Upper lobe of left lung (tissue), 6 donors: ENCODE results near the gene NDUFAF8. TPM values are rescaled to one million over a fixed set of nuclear protein-coding genes. Genes with fewer than 3 reads are reported as not detected.

Experiments used
- ATAC-seq, 2 donors: fragments of 200-7000 bp; cut with Tn5 transposase; one replicate each; pipeline ENCODE4 v1.9.1; 2022; ENCODE audit warnings: mild to moderate bottlenecking in 2 of 2, moderate library complexity in 2 of 2; ENCODE audit not compliant: low FRiP score in 2 of 2
- DNase-seq, 2 donors: peaks; one replicate each; pipeline ENCODE4 v3.0.0-alpha.2; 2019 to 2020
- H3K27ac ChIP-seq, 4 donors: fragments of 200-600 bp; sonication (generic); one replicate each; pipeline ENCODE4 v1.5.1; 2016 to 2019
- H3K27me3 ChIP-seq, 4 donors: fragments of 200-600 bp; sonication (generic); one replicate each; pipeline ENCODE4 v1.5.1; 2017 to 2019
- H3K36me3 ChIP-seq, 4 donors: fragments of 200-600 bp; sonication (generic); one replicate each; pipeline ENCODE4 v1.5.1; 2016 to 2019
- H3K4me1 ChIP-seq, 4 donors: fragments of 200-600 bp; sonication (generic); one replicate each; pipeline ENCODE4 v1.5.1; 2018 to 2019
- H3K4me3 ChIP-seq, 4 donors: fragments of 200-600 bp; sonication (generic); one replicate each; pipeline ENCODE4 v1.5.1; 2017 to 2019; ENCODE audit warnings: mild to moderate bottlenecking in 2 of 4, moderate library complexity in 1 of 4
- H3K9me3 ChIP-seq, 4 donors: fragments of 200-600 bp; sonication (generic); one replicate each; pipeline ENCODE4 v1.5.1; 2018 to 2019
- EP300 ChIP-seq, 4 donors: sonication (generic); formaldehyde crosslinking; IDR thresholded peaks; one replicate each; pipeline ENCODE4 v1.5.1; 2017; ENCODE audit warnings: antibody characterized with exemption in 4 of 4, control low read depth in 2 of 4
- POLR2A ChIP-seq, 4 donors: fragments of 450-650 bp; IDR thresholded peaks; one replicate each; pipeline ENCODE4 v1.5.1; 2016 to 2017; ENCODE audit warnings: antibody characterized with exemption in 4 of 4, mild to moderate bottlenecking in 2 of 4
- POLR2AphosphoS5 ChIP-seq, 2 donors: sonication (generic); formaldehyde crosslinking; IDR thresholded peaks; one replicate each; pipeline ENCODE4 v1.5.1; 2017; ENCODE audit warnings: antibody characterized with exemption in 2 of 2
- WGBS, 2 donors: methylation state at CpG; one replicate each; pipeline ENCODE4 v1.1.5; 2017 to 2018; 5-methylcytosine and 5-hydroxymethylcytosine counted together
- total RNA-seq, 6 donors: library from RNA; depleted of rRNA in 4 of 6; stranded (reverse); fragments of >200 nt in 4 of 6; gene quantifications; one replicate each; pipeline versions ENCODE4 v1.1.0 to v1.2.1, GENCODE V29; 2016 to 2021
- TF ChIP-seq, protein P1 (sequence below), 6 experiments: fragments of 450-650 bp in 4 of 6; fragments of 200-600 bp in 2 of 6; sonication (generic) in 2 of 6; IDR thresholded peaks; one replicate each; pipeline ENCODE4 v1.5.1; 2016 to 2019; ENCODE audit warnings: antibody characterized with exemption in 6 of 6
- donor health status: DM: no; HTN: no; CAD: no; lungs with moderate emphysema.
- donor health status: DM: no; HTN: yes; CAD: no; lungs with severe emphysema.

The NDUFAF8 gene
- total RNA-seq, 6 donors from 2014 or later = 19.6 to 38.1 (median 33.6) TPM

DNA sequence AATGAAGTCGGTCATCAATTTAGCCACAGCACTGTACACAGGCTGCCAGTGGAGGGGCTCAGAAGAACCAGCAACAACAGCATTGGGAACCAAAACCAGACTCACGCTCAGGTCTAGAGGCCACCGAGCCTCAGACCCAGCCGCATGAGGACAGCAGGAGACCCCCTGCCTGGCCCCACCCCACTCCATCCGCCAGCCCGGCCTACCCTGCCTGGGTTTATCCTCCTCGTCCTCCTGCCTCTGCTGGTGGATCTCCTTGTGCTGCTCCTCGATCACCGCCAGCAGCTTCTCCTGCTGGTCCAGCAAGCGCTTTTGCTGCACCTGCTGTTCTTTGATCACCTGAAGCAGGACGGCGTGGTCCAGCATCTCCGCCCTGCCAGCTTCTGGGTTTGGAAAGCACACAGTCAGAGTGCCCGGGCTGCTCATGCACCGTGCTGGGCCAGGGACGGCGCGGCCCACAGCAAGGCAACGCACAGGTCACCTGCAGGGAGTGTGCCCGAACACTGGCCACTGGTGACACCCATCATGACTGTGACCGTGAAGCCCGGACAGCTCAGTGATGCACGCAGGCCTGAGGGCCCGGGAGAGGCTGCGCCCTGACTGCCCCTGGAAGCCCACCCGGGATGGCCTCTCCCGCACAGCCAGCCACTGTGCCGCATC is 7.7 kb downstream of the NDUFAF8 start:
- H3K9me3 ChIP-seq = no peaks in the 10 kb centered on the region
- DNase-seq (peak in 1 of 2 donors; percentile 79), ATAC-seq (no peak)
- peaks cover 7 to 39% (median 23%) of the 10 kb centered on the region in 4 donors for H3K36me3 ChIP-seq
- H3K27ac ChIP-seq = no peak overlapping the region
- H3K4me1 ChIP-seq = peaks cover 0 to 5% (median 0%) of the 10 kb centered on the region in 4 donors
- TF ChIP-seq POLR2A (IDR thresholded peaks at IDR 0.05) (no peak), EP300 (IDR thresholded peaks at IDR 0.05) (no peak), POLR2AphosphoS5 (IDR thresholded peaks at IDR 0.05) (no peak)
- TF ChIP-seq, protein P1, sequence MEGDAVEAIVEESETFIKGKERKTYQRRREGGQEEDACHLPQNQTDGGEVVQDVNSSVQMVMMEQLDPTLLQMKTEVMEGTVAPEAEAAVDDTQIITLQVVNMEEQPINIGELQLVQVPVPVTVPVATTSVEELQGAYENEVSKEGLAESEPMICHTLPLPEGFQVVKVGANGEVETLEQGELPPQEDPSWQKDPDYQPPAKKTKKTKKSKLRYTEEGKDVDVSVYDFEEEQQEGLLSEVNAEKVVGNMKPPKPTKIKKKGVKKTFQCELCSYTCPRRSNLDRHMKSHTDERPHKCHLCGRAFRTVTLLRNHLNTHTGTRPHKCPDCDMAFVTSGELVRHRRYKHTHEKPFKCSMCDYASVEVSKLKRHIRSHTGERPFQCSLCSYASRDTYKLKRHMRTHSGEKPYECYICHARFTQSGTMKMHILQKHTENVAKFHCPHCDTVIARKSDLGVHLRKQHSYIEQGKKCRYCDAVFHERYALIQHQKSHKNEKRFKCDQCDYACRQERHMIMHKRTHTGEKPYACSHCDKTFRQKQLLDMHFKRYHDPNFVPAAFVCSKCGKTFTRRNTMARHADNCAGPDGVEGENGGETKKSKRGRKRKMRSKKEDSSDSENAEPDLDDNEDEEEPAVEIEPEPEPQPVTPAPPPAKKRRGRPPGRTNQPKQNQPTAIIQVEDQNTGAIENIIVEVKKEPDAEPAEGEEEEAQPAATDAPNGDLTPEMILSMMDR (IDR thresholded peaks at IDR 0.05) = no peak
- no peak overlapping the region for H3K4me3 ChIP-seq
- WGBS, 2 donors = 91 to 94% methylated on average over 22 to 23 of the region's 28 CpGs
- no peaks in the 10 kb centered on the region for H3K27me3 ChIP-seq

DNA sequence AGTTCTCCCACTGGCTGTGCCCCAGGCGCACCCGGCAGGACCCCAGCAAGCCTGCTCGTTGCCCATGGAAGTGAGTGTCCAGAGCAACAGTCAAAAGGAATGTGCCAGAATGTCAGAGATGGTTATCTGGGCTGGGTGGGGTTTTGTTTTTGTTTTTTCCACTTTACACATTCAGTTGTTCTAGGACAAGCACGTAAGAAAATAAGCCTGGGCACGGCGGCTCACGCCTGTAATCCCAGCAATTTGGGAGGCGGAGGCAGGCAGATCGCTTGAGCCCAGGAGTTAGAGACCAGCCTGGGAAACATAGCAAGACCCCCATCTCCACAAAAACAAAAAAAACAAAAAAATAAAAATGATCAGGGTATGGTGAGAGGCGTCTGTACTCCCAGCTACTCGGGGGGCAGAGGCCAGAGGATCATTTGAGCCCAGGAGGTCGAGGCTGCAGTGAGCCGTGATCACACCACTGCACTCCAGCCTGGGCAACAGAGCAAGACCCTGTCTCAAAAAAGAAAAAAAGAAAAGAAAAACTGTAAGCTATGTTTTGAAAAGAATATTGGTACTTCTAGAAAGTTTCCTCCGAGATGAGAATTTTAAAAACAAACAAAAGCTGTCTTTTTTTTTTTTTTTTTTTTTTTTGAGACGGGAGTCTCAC is 8.3 kb downstream of the NDUFAF8 start:
- TF ChIP-seq POLR2AphosphoS5 (IDR thresholded peaks at IDR 0.05) (no peak), EP300 (IDR thresholded peaks at IDR 0.05) (no peak), POLR2A (IDR thresholded peaks at IDR 0.05) (no peak)
- TF ChIP-seq, protein P1 (IDR thresholded peaks at IDR 0.05) = no peak
- no peak for DNase-seq
- H3K36me3 ChIP-seq = peaks cover 14 to 46% (median 29%) of the 10 kb centered on the region in 4 donors
- no peaks in the 10 kb centered on the region for H3K4me1 ChIP-seq
- no peaks in the 10 kb centered on the region for H3K27me3 ChIP-seq
- no peak for ATAC-seq
- H3K9me3 ChIP-seq = no peaks in the 10 kb centered on the region
- WGBS, 2 donors = 87 to 88% methylated on average over 15 of the region's 15 CpGs
- H3K27ac ChIP-seq = no peak overlapping the region
- H3K4me3 ChIP-seq = no peak overlapping the region

DNA sequence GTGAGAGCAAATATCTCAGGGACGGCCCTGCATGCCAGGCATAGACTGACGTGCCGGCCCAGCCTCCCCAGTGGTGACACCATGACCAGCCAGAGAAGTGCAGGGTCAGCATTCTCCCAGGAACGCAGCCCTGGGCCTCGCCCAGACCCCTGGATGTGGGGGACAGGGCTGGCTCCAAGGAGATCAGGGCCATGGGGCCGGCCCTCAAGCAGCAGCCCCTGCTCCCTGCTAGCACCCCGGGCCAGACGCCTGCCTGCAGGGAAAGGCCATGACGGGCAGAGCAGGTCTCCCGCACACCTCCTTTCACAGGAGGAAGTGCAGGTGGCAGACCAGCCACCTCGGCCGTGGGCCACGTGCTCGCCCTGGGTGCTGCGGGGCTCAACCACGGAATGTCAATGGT is 9.5 kb downstream of the NDUFAF8 start:
- 86 to 95% methylated on average over 7 to 16 of the region's 16 CpGs for WGBS, 2 donors
- Histone ChIP-seq H3K27me3 (no peaks in the 10 kb centered on the region), H3K9me3 (no peaks in the 10 kb centered on the region), H3K36me3 (peaks cover 15 to 49% (median 32%) of the 10 kb centered on the region in 4 donors), H3K27ac (no peak overlapping the region), H3K4me1 (no peaks in the 10 kb centered on the region), H3K4me3 (no peak overlapping the region)
- peak in 1 of 2 donors; percentile 73 for DNase-seq
- TF ChIP-seq, protein P1 (IDR thresholded peaks at IDR 0.05) = no peak
- TF ChIP-seq POLR2A (IDR thresholded peaks at IDR 0.05) (no peak), EP300 (IDR thresholded peaks at IDR 0.05) (no peak), POLR2AphosphoS5 (IDR thresholded peaks at IDR 0.05) (no peak)
- ATAC-seq = no peak

- Histone ChIP-seq H3K27ac (no peak overlapping the region), H3K4me1 (peaks cover under 1 to 2% (median under 1%) of the 10 kb centered on the region in 4 donors), H3K36me3 (peaks cover 15 to 49% (median 32%) of the 10 kb centered on the region in 4 donors), H3K27me3 (no peaks in the 10 kb centered on the region), H3K9me3 (no peaks in the 10 kb centered on the region), H3K4me3 (no peak overlapping the region)
- ATAC-seq (no peak), DNase-seq (peak in 1 of 2 donors; percentile 55)
- TF ChIP-seq EP300 (IDR thresholded peaks at IDR 0.05) = no peak
- no peak for TF ChIP-seq POLR2A (IDR thresholded peaks at IDR 0.05)
- no peak for TF ChIP-seq POLR2AphosphoS5 (IDR thresholded peaks at IDR 0.05)
- TF ChIP-seq, protein P1 (IDR thresholded peaks at IDR 0.05) = no peak
- 90 to 93% methylated on average over 10 to 14 of the region's 15 CpGs for WGBS, 2 donors
Observed at GRCh38 chr17:81249223-81250040, 10.3 kb downstream of the NDUFAF8 start.
